Trophoblast cell (in vitro differentiated cells and primary cell): Measurements from ENCODE around the gene MAPK4.
A peak's percentile ranks its signal among the peaks of the same experiment; 100 is the strongest.

Experiments used
- DNase-seq, 2 donors: peaks; one replicate each; pipeline ENCODE4 v3.0.0-alpha.2; 2016
- H2AFZ ChIP-seq: 2 replicates; pipeline ENCODE4 v1.6.1; 2013; ENCODE audit warnings: low read length, moderate library complexity, mild to moderate bottlenecking; ENCODE audit not compliant: insufficient read depth, poor library complexity
- H2AK5ac ChIP-seq: 2 replicates; pipeline ENCODE4 v1.6.1; 2013; ENCODE audit warnings: mild to moderate bottlenecking, low read length
- H2BK120ac ChIP-seq: 2 replicates; pipeline ENCODE4 v1.6.1; 2013; ENCODE audit warnings: low read length, mild to moderate bottlenecking, moderate library complexity; ENCODE audit not compliant: insufficient read depth, poor library complexity
- H2BK12ac ChIP-seq: 2 replicates; pipeline ENCODE4 v1.6.1; 2013; ENCODE audit warnings: mild to moderate bottlenecking, low read length, moderate library complexity
- H2BK5ac ChIP-seq: 2 replicates; pipeline ENCODE4 v1.6.1; 2013; ENCODE audit warnings: low read length, low read depth, moderate library complexity, mild to moderate bottlenecking; ENCODE audit not compliant: poor library complexity
- H3K14ac ChIP-seq: 2 replicates; pipeline ENCODE4 v1.6.1; 2013; ENCODE audit warnings: mild to moderate bottlenecking, low read length
- H3K18ac ChIP-seq: 2 replicates; pipeline ENCODE4 v1.6.1; 2013; ENCODE audit warnings: mild to moderate bottlenecking, low read length
- H3K23ac ChIP-seq: 2 replicates; pipeline ENCODE4 v1.6.1; 2013; ENCODE audit warnings: low read length
- H3K27ac ChIP-seq: 2 replicates; pipeline ENCODE4 v1.5.1; 2013; ENCODE audit warnings: low read depth, mild to moderate bottlenecking, inconsistent platforms, low read length, moderate library complexity
- H3K27me3 ChIP-seq: 2 replicates; pipeline ENCODE4 v1.6.1; 2013; ENCODE audit warnings: inconsistent platforms, mild to moderate bottlenecking, low read length, moderate library complexity; ENCODE audit not compliant: insufficient read depth
- H3K36me3 ChIP-seq, 2 experiments: 1 replicate in 1 of 2; 2 replicates in 1 of 2; pipeline ENCODE4 v1.6.1; 2013; ENCODE audit warnings: low read length in 2 of 2, mild to moderate bottlenecking in 2 of 2, moderate library complexity in 1 of 2; ENCODE audit not compliant: insufficient read depth in 2 of 2, control insufficient read depth in 1 of 2
- H3K4ac ChIP-seq: 2 replicates; pipeline ENCODE4 v1.6.1; 2013; ENCODE audit warnings: low read depth, mild to moderate bottlenecking, low read length, moderate library complexity
- H3K4me1 ChIP-seq, 2 experiments: 1 replicate in 1 of 2; 2 replicates in 1 of 2; pipeline ENCODE4 v1.6.1; 2013; ENCODE audit warnings: low read length in 2 of 2, mild to moderate bottlenecking in 2 of 2, moderate library complexity in 1 of 2; ENCODE audit not compliant: insufficient read depth in 2 of 2, control insufficient read depth in 1 of 2
- H3K4me2 ChIP-seq: 2 replicates; pipeline ENCODE4 v1.6.1; 2013; ENCODE audit warnings: inconsistent platforms, mild to moderate bottlenecking, low read length, moderate library complexity
- H3K4me3 ChIP-seq: 2 replicates; pipeline ENCODE4 v1.5.1; 2013; ENCODE audit warnings: mild to moderate bottlenecking, low read depth, low read length, inconsistent platforms
- H3K79me1 ChIP-seq: one replicate; pipeline ENCODE4 v1.6.1; 2013; ENCODE audit warnings: low read length
- H3K79me2 ChIP-seq: 2 replicates; pipeline ENCODE4 v1.6.1; 2013; ENCODE audit warnings: low read length, mild to moderate bottlenecking; ENCODE audit not compliant: control insufficient read depth, insufficient read depth, poor library complexity
- H3K9ac ChIP-seq: 2 replicates; pipeline ENCODE4 v1.6.1; 2013; ENCODE audit warnings: mild to moderate bottlenecking, low read length
- H3K9me3 ChIP-seq: 2 replicates; pipeline ENCODE4 v1.6.1; 2013; ENCODE audit warnings: low read depth, mild to moderate bottlenecking, control low read depth, inconsistent platforms, low read length; ENCODE audit not compliant: insufficient read depth
- H4K12ac ChIP-seq: 2 replicates; pipeline ENCODE4 v1.6.1; 2013; ENCODE audit warnings: low read depth, mild to moderate bottlenecking, low read length, moderate library complexity
- H4K8ac ChIP-seq: 2 replicates; pipeline ENCODE4 v1.6.1; 2013; ENCODE audit warnings: low read depth, mild to moderate bottlenecking, low read length, moderate library complexity
- H4K91ac ChIP-seq: one replicate; pipeline ENCODE4 v1.6.1; 2013; ENCODE audit warnings: low read depth, mild to moderate bottlenecking, low read length, moderate library complexity
- WGBS: extraction: QIAGEN DNeasy Blood & Tissue Kit; methylation state at CpG from one replicate; pipeline ENCODE4 v1.1.7; 2013; ENCODE audit warnings: missing lambda C conversion rate; ENCODE audit not compliant: insufficient read length, insufficient coverage; ENCODE audit errors: extremely low coverage; 5-methylcytosine and 5-hydroxymethylcytosine counted together

The MAPK4 gene

GRCh38 chr18:50629148-50629631 lies 69.3 kb downstream of the MAPK4 start:
- WGBS: no CpG with 5 or more reads among the region's 5 CpGs
- Histone ChIP-seq H3K27me3 (no peaks in the 10 kb centered on the region), H3K9ac (no peak overlapping the region), H4K8ac (no peak overlapping the region), H3K9me3 (peaks cover 5% of the 10 kb centered on the region), H3K79me2 (no peaks in the 10 kb centered on the region), H3K36me3 (no peaks in the 10 kb centered on the region), H2BK12ac (no peak overlapping the region), H3K4me3 (no peak overlapping the region), H3K4ac (no peak overlapping the region), H3K23ac (no peak overlapping the region), H3K79me1 (no peaks in the 10 kb centered on the region), H2AFZ (no peak overlapping the region), H3K14ac (no peak overlapping the region), H3K18ac (no peak overlapping the region), H3K4me1 (peaks cover 8 to 10% of the 10 kb centered on the region in 2 experiments), H2BK120ac (no peak overlapping the region), H4K91ac (no peak overlapping the region), H3K4me2 (no peak overlapping the region), H2AK5ac (no peak overlapping the region), H4K12ac (no peak overlapping the region), H3K27ac (no peak overlapping the region), H2BK5ac (no peak overlapping the region)
- no peak for DNase-seq

GRCh38 chr18:50630895-50631294 lies 71.0 kb downstream of the MAPK4 start:
- Histone ChIP-seq H3K79me2 (no peaks in the 10 kb centered on the region), H3K9me3 (peaks cover 5% of the 10 kb centered on the region), H2AK5ac (no peak overlapping the region), H3K14ac (no peak overlapping the region), H3K4ac (no peak overlapping the region), H2BK120ac (no peak overlapping the region), H4K91ac (no peak overlapping the region), H3K27ac (no peak overlapping the region), H2BK12ac (no peak overlapping the region), H2BK5ac (no peak overlapping the region), H3K18ac (no peak overlapping the region), H4K12ac (no peak overlapping the region), H2AFZ (no peak overlapping the region), H3K36me3 (no peaks in the 10 kb centered on the region), H3K27me3 (no peaks in the 10 kb centered on the region), H3K9ac (no peak overlapping the region), H3K79me1 (no peaks in the 10 kb centered on the region), H3K23ac (no peak overlapping the region), H3K4me3 (no peak overlapping the region), H4K8ac (no peak overlapping the region), H3K4me1 (peaks cover 8 to 10% of the 10 kb centered on the region in 2 experiments), H3K4me2 (no peak overlapping the region)
- WGBS: no CpG with 5 or more reads among the region's 8 CpGs
- peak in 1 of 2 donors; percentile 32 for DNase-seq

DNA sequence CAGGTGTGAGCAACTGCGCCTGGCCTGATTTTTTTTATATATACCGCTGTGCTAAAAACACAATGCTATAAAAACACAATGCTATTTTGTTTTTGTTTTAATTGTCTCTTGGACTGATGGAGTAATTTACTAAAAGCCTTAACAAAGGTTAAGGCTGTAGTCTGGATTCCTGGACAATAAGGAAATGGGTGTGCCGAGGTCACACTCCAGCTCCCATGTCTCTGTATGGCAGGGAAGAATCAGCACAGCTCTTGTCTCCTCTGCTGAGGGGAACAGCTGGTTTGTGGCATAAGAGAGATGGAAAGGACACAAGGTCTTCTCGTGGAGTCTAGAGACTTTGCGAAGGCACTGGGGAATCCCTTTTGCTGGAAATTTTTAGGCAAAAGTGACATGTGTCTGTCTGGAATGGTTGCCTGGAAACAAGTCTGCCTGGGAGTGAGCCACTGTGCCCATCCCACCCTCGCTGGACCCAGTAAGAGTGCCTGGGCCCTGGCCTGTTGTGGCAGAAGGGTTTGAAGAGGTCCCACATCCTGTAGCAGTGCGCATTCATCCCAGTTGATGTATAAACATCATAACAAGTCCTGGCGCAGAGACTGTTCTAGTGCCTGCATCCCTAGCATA lies 73.1 kb downstream of the MAPK4 start:
- no peak overlapping the region for H2BK12ac ChIP-seq
- H3K4me1 ChIP-seq: peaks cover 8 to 10% of the 10 kb centered on the region in 2 experiments
- H3K27ac ChIP-seq: no peak overlapping the region
- H3K27me3 ChIP-seq: no peaks in the 10 kb centered on the region
- H4K8ac ChIP-seq: no peak overlapping the region
- no peak overlapping the region for H2BK120ac ChIP-seq
- peak overlapping the region; percentile 1 for H3K18ac ChIP-seq
- H4K91ac ChIP-seq: peak overlapping the region; percentile 8
- H4K12ac ChIP-seq: no peak overlapping the region
- H3K36me3 ChIP-seq: no peaks in the 10 kb centered on the region
- no peaks in the 10 kb centered on the region for H3K79me1 ChIP-seq
- no peak overlapping the region for H3K14ac ChIP-seq
- no peak overlapping the region for H3K4me3 ChIP-seq
- H3K4ac ChIP-seq: no peak overlapping the region
- H2BK5ac ChIP-seq: no peak overlapping the region
- no peak overlapping the region for H3K4me2 ChIP-seq
- H2AFZ ChIP-seq: no peak overlapping the region
- no peak for DNase-seq
- no peak overlapping the region for H3K9ac ChIP-seq
- H3K79me2 ChIP-seq: no peaks in the 10 kb centered on the region
- H3K23ac ChIP-seq: no peak overlapping the region
- H2AK5ac ChIP-seq: no peak overlapping the region
- H3K9me3 ChIP-seq: no peaks in the 10 kb centered on the region
- no CpG with 5 or more reads among the region's 8 CpGs for WGBS

GRCh38 chr18:50633992-50634391 lies 74.1 kb downstream of the MAPK4 start:
- H3K4ac ChIP-seq: no peak overlapping the region
- H3K4me1 ChIP-seq: peaks cover 8 to 10% of the 10 kb centered on the region in 2 experiments
- H2AK5ac ChIP-seq: no peak overlapping the region
- H4K12ac ChIP-seq: no peak overlapping the region
- no peak overlapping the region for H2BK5ac ChIP-seq
- H2AFZ ChIP-seq: no peak overlapping the region
- no peak overlapping the region for H4K8ac ChIP-seq
- no peak overlapping the region for H3K23ac ChIP-seq
- WGBS: no CpG with 5 or more reads among the region's 3 CpGs
- H3K36me3 ChIP-seq: no peaks in the 10 kb centered on the region
- no peak overlapping the region for H3K18ac ChIP-seq
- no peak overlapping the region for H3K4me3 ChIP-seq
- no peak overlapping the region for H2BK120ac ChIP-seq
- DNase-seq: no peak
- H3K27me3 ChIP-seq: no peaks in the 10 kb centered on the region
- H3K9ac ChIP-seq: no peak overlapping the region
- no peak overlapping the region for H3K4me2 ChIP-seq
- no peaks in the 10 kb centered on the region for H3K9me3 ChIP-seq
- H3K14ac ChIP-seq: no peak overlapping the region
- H3K79me2 ChIP-seq: no peaks in the 10 kb centered on the region
- H3K27ac ChIP-seq: no peak overlapping the region
- H2BK12ac ChIP-seq: no peak overlapping the region
- no peak overlapping the region for H4K91ac ChIP-seq
- no peaks in the 10 kb centered on the region for H3K79me1 ChIP-seq
